Parathyroid adenoma (tissue), 2 donors: ENCODE measurements around the gene CGRRF1.

Source experiments
- H2AFZ ChIP-seq: fragments of 300-600 bp; sonication (generic); one replicate; pipeline ENCODE4 v1.7.0; 2017; ENCODE audit warnings: antibody characterized with exemption, mild to moderate bottlenecking
- H3K27ac ChIP-seq: fragments of 300-600 bp; sonication (generic); one replicate; pipeline ENCODE4 v1.7.0; 2017
- H3K27me3 ChIP-seq: fragments of 300-600 bp; sonication (generic); one replicate; pipeline ENCODE4 v1.7.0; 2017; ENCODE audit warnings: low read length; ENCODE audit not compliant: control insufficient read depth, insufficient read depth
- H3K36me3 ChIP-seq: fragments of 300-600 bp; sonication (generic); one replicate; pipeline ENCODE4 v1.7.0; 2017; ENCODE audit warnings: low read length; ENCODE audit not compliant: control insufficient read depth, insufficient read depth
- H3K4me1 ChIP-seq: fragments of 300-600 bp; sonication (generic); one replicate; pipeline ENCODE4 v1.7.0; 2017; ENCODE audit warnings: control low read depth
- H3K4me2 ChIP-seq: fragments of 300-600 bp; sonication (generic); one replicate; pipeline ENCODE4 v1.7.0; 2017; ENCODE audit warnings: low read length
- H3K4me3 ChIP-seq: fragments of 300-600 bp; sonication (generic); one replicate; pipeline ENCODE4 v1.7.0; 2017; ENCODE audit warnings: low read depth, low read length
- H3K79me2 ChIP-seq: fragments of 300-600 bp; sonication (generic); one replicate; pipeline ENCODE4 v1.7.0; 2017; ENCODE audit warnings: control low read depth
- H3K9ac ChIP-seq: fragments of 300-600 bp; sonication (generic); one replicate; pipeline ENCODE4 v1.7.0; 2017; ENCODE audit warnings: mild to moderate bottlenecking
- H3K9me3 ChIP-seq: fragments of 300-600 bp; sonication (generic); one replicate; pipeline ENCODE4 v1.7.0; 2017; ENCODE audit warnings: low read length; ENCODE audit not compliant: control insufficient read depth
- TF ChIP-seq, protein P1 (sequence below): fragments of 300-600 bp; sonication (generic); IDR thresholded peaks from one replicate; pipeline ENCODE4 v1.7.0; 2017; ENCODE audit warnings: antibody characterized with exemption, mild to moderate bottlenecking
- donor health status: primary hyperparathyroidism.

The CGRRF1 gene

GRCh38 chr14:54580933-54581332 is 71.2 kb downstream of the CGRRF1 start:
- H3K9ac ChIP-seq, result no peak overlapping the region
- no peaks in the 10 kb centered on the region for H3K4me1 ChIP-seq
- no peak overlapping the region for H2AFZ ChIP-seq

DNA sequence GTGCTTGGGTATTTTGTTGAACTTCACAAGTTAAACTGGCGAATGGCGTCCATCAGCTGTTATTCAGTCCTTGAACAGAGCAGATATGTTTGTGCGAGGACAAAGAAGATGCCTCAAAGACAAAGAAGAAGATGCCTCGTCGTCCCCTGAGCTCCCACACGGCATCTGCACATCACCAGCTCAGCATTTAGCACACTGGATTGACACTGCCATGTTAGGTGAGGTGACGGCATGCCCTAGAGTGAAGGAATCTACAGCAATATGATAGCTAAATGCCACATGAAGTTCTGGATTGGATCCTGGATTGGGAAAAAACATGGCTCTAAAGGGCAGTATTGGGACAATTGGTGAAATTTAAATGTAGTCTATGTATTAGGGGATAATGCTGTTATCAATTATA is 72.6 kb downstream of the CGRRF1 start:
- no peak overlapping the region for H3K4me3 ChIP-seq
- H3K36me3 ChIP-seq, result no peaks in the 10 kb centered on the region
- TF ChIP-seq, protein P1, sequence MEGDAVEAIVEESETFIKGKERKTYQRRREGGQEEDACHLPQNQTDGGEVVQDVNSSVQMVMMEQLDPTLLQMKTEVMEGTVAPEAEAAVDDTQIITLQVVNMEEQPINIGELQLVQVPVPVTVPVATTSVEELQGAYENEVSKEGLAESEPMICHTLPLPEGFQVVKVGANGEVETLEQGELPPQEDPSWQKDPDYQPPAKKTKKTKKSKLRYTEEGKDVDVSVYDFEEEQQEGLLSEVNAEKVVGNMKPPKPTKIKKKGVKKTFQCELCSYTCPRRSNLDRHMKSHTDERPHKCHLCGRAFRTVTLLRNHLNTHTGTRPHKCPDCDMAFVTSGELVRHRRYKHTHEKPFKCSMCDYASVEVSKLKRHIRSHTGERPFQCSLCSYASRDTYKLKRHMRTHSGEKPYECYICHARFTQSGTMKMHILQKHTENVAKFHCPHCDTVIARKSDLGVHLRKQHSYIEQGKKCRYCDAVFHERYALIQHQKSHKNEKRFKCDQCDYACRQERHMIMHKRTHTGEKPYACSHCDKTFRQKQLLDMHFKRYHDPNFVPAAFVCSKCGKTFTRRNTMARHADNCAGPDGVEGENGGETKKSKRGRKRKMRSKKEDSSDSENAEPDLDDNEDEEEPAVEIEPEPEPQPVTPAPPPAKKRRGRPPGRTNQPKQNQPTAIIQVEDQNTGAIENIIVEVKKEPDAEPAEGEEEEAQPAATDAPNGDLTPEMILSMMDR, result no peak
- H3K4me2 ChIP-seq, result no peak overlapping the region
- H3K9me3 ChIP-seq, result no peaks in the 10 kb centered on the region
- no peak overlapping the region for H3K27ac ChIP-seq
- no peaks in the 10 kb centered on the region for H3K4me1 ChIP-seq
- H3K9ac ChIP-seq, result no peak overlapping the region
- peaks cover 3% of the 10 kb centered on the region for H3K79me2 ChIP-seq
- H3K27me3 ChIP-seq, result no peaks in the 10 kb centered on the region
- H2AFZ ChIP-seq, result no peak overlapping the region

More at GRCh38 chr14:54580933-54581332, 71.2 kb downstream of the CGRRF1 start:
- Histone ChIP-seq H3K9me3 (no peaks in the 10 kb centered on the region), H3K27me3 (no peaks in the 10 kb centered on the region), H3K36me3 (no peaks in the 10 kb centered on the region), H3K4me3 (no peak overlapping the region), H3K4me2 (no peak overlapping the region), H3K79me2 (peaks cover 3% of the 10 kb centered on the region), H3K27ac (no peak overlapping the region)
- TF ChIP-seq, protein P1, result no peak

- H3K4me2 ChIP-seq, result no peak overlapping the region
- H3K27ac ChIP-seq, result no peak overlapping the region
- no peak overlapping the region for H2AFZ ChIP-seq
- no peaks in the 10 kb centered on the region for H3K9me3 ChIP-seq
- TF ChIP-seq, protein P1, result no peak
- H3K36me3 ChIP-seq, result no peaks in the 10 kb centered on the region
- no peak overlapping the region for H3K4me3 ChIP-seq
- no peaks in the 10 kb centered on the region for H3K27me3 ChIP-seq
- H3K4me1 ChIP-seq, result no peaks in the 10 kb centered on the region
- no peak overlapping the region for H3K9ac ChIP-seq
- peaks cover 3% of the 10 kb centered on the region for H3K79me2 ChIP-seq
Observed at GRCh38 chr14:54584097-54584496, 74.4 kb downstream of the CGRRF1 start.

GRCh38 chr14:54585214-54585613 is 75.5 kb downstream of the CGRRF1 start:
- no peak overlapping the region for H3K4me2 ChIP-seq
- H2AFZ ChIP-seq, result no peak overlapping the region
- no peaks in the 10 kb centered on the region for H3K27me3 ChIP-seq
- H3K36me3 ChIP-seq, result no peaks in the 10 kb centered on the region
- no peaks in the 10 kb centered on the region for H3K9me3 ChIP-seq
- H3K4me1 ChIP-seq, result no peaks in the 10 kb centered on the region
- H3K9ac ChIP-seq, result no peak overlapping the region
- H3K79me2 ChIP-seq, result peaks cover 3% of the 10 kb centered on the region
- TF ChIP-seq, protein P1, result no peak
- no peak overlapping the region for H3K4me3 ChIP-seq
- H3K27ac ChIP-seq, result no peak overlapping the region
